SU-DHL-6 (cell line): ENCODE results near the gene ATCAY.

Experiments
- CTCF ChIP-seq: fragments of 200-600 bp; sonication (generic); IDR thresholded peaks from one replicate; pipeline ENCODE4 v1.5.1; 2017; ENCODE audit warnings: antibody characterized with exemption, mild to moderate bottlenecking, low read length, moderate library complexity; ENCODE audit not compliant: insufficient read depth, poor library complexity, severe bottlenecking
- EZH2phosphoT487 ChIP-seq: fragments of 200-600 bp; sonication (generic), shearing (Covaris generic); conservative IDR thresholded peaks from 2 replicates; pipeline ENCODE4 v1.6.1; 2018; ENCODE audit warnings: mild to moderate bottlenecking, antibody characterized with exemption, low read length, moderate library complexity, mixed read lengths

GRCh38 chr19:3966051-3967017 is 85.8 kb downstream of the ATCAY start:
- TF ChIP-seq CTCF = no peak
- TF ChIP-seq EZH2phosphoT487 = no peak
